Ishikawa (cell line): ENCODE data around the gene GALNT10.

Experiments used
- CEBPB ChIP-seq: IDR thresholded peaks from 2 replicates; pipeline ENCODE4 v1.6.1; 2012
- CREB1 ChIP-seq: IDR thresholded peaks from 2 replicates; pipeline ENCODE4 v1.6.1; 2012; ENCODE audit warnings: low read depth
- EGR1 ChIP-seq: IDR thresholded peaks from 2 replicates; pipeline ENCODE4 v1.6.1; 2012
- EP300 ChIP-seq: IDR thresholded peaks from 2 replicates; pipeline ENCODE4 v1.6.1; 2012; ENCODE audit warnings: borderline replicate concordance
- FOXM1 ChIP-seq: IDR thresholded peaks from 2 replicates; pipeline ENCODE4 v1.6.1; 2012; ENCODE audit warnings: low read depth, borderline replicate concordance
- MAX ChIP-seq: IDR thresholded peaks from 2 replicates; pipeline ENCODE4 v1.6.1; 2012
- NFIC ChIP-seq: IDR thresholded peaks from 2 replicates; pipeline ENCODE4 v1.6.1; 2012
- RAD21 ChIP-seq: IDR thresholded peaks from 2 replicates; pipeline ENCODE4 v1.6.1; 2012; ENCODE audit warnings: low read depth
- TAF1 ChIP-seq: IDR thresholded peaks from 2 replicates; pipeline ENCODE4 v1.6.1; 2012; ENCODE audit warnings: low read depth, mild to moderate bottlenecking
- TCF12 ChIP-seq: IDR thresholded peaks from 2 replicates; pipeline ENCODE4 v1.6.1; 2012; ENCODE audit warnings: low read depth
- TEAD4 ChIP-seq: IDR thresholded peaks from 2 replicates; pipeline ENCODE4 v1.6.1; 2012
- USF1 ChIP-seq: IDR thresholded peaks from 2 replicates; pipeline ENCODE4 v1.6.1; 2012
- YY1 ChIP-seq: IDR thresholded peaks from 2 replicates; pipeline ENCODE4 v1.6.1; 2012; ENCODE audit warnings: low read depth
- ZBTB7A ChIP-seq: IDR thresholded peaks from 2 replicates; pipeline ENCODE4 v1.6.1; 2012; ENCODE audit warnings: low read depth
- TF ChIP-seq, protein P1 (sequence below): IDR thresholded peaks from 2 replicates; pipeline ENCODE4 v1.6.1; 2012; ENCODE audit warnings: low read depth, mild to moderate bottlenecking

The GALNT10 gene

DNA sequence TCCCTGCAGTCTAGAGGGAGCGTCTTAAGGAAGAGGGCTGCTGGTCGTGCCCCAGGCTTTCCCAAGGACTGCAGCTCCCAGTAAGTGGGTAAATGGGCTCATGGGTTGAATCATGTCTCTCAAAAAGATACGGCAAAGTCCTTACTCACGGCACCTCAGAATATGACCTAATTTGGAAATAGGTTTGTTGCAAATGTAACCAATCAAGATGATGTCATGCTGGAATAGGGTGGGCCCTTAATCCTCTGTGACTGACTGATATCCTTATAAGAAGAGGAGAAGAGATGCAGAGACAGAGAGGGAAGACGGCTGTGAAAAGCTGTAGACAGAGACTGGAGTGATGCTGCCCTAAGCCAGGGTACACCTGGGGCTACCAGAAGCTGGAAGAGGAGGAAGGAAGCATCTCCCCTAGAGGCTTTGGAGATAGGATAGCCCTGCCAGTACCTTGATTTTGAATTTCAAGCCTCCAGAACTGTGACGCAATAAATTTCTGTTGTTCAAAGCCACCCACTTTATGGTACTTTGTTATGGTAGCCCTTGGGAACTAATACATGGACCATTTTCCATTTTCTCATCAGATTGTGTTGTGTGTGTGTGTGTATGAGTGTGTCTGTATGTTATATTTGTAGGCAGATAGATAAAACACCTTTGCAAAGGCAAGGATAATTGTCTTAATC, 15.0 kb downstream of the GALNT10 start:
- TF ChIP-seq FOXM1, result no peak
- TF ChIP-seq YY1, result no peak
- TF ChIP-seq EGR1, result no peak
- no peak for TF ChIP-seq CEBPB
- TF ChIP-seq, protein P1, sequence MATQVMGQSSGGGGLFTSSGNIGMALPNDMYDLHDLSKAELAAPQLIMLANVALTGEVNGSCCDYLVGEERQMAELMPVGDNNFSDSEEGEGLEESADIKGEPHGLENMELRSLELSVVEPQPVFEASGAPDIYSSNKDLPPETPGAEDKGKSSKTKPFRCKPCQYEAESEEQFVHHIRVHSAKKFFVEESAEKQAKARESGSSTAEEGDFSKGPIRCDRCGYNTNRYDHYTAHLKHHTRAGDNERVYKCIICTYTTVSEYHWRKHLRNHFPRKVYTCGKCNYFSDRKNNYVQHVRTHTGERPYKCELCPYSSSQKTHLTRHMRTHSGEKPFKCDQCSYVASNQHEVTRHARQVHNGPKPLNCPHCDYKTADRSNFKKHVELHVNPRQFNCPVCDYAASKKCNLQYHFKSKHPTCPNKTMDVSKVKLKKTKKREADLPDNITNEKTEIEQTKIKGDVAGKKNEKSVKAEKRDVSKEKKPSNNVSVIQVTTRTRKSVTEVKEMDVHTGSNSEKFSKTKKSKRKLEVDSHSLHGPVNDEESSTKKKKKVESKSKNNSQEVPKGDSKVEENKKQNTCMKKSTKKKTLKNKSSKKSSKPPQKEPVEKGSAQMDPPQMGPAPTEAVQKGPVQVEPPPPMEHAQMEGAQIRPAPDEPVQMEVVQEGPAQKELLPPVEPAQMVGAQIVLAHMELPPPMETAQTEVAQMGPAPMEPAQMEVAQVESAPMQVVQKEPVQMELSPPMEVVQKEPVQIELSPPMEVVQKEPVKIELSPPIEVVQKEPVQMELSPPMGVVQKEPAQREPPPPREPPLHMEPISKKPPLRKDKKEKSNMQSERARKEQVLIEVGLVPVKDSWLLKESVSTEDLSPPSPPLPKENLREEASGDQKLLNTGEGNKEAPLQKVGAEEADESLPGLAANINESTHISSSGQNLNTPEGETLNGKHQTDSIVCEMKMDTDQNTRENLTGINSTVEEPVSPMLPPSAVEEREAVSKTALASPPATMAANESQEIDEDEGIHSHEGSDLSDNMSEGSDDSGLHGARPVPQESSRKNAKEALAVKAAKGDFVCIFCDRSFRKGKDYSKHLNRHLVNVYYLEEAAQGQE, result no peak
- TF ChIP-seq USF1, result no peak
- no peak for TF ChIP-seq TEAD4
- no peak for TF ChIP-seq RAD21
- no peak for TF ChIP-seq MAX

GRCh38 chr5:154206311-154206710, 15.8 kb downstream of the GALNT10 start:
- TF ChIP-seq TAF1, result no peak
- TF ChIP-seq USF1, result no peak
- no peak for TF ChIP-seq TCF12
- no peak for TF ChIP-seq TEAD4
- no peak for TF ChIP-seq ZBTB7A

DNA sequence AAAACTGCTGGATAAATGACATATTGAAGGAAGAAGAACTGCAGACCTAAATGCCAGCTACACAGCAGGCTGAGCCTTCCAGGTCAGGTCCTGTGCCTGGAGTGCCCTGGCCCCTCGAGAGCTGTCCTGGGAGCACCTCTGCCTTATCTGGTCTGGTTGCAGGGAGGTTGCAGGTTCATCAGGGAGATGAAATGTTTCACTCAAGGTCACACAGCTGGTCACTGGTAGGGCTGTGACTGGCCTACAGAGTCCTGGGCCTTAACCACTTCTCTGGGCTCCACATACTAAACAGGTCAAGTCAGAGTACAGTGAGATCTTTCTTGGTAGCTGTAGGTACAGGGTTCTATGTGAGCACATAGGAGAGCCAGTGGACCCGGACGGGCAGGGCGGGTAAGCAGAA, 16.7 kb downstream of the GALNT10 start:
- TF ChIP-seq TAF1 (no peak), MAX (no peak), FOXM1 (no peak), CEBPB (no peak), USF1 (no peak), ZBTB7A (no peak), TCF12 (no peak), TEAD4 (no peak), RAD21 (no peak), NFIC (no peak), CREB1 (no peak)
- TF ChIP-seq, protein P1, result no peak

GRCh38 chr5:154209591-154210081, 19.1 kb downstream of the GALNT10 start:
- TF ChIP-seq TEAD4, result no peak
- TF ChIP-seq NFIC, result no peak
- TF ChIP-seq ZBTB7A, result no peak
- TF ChIP-seq CREB1, result no peak
- no peak for TF ChIP-seq TCF12
- TF ChIP-seq EGR1, result no peak
- no peak for TF ChIP-seq TAF1
- TF ChIP-seq MAX, result no peak
- no peak for TF ChIP-seq EP300

GRCh38 chr5:154210163-154210562, 19.6 kb downstream of the GALNT10 start:
- TF ChIP-seq FOXM1, result no peak
- TF ChIP-seq ZBTB7A, result no peak
- no peak for TF ChIP-seq CEBPB
